ENCODE measurements around the gene PKP4. TPM values are rescaled to one million over a fixed set of nuclear protein-coding genes. Genes with fewer than 3 reads are reported as not detected.
A peak's percentile ranks its signal among the peaks of the same experiment; 100 is the strongest.

PKP4 gene
- total RNA-seq, 4 donors from 2014 or later = 58.2 to 115 (median 89.9) TPM

- Histone ChIP-seq H3K4me1 (peaks cover 0 to 9% (median 3%) of the 10 kb centered on the region in 3 donors), H3K4me3 (no peak overlapping the region), H3K27ac (no peak overlapping the region), H3K36me3 (no peaks in the 10 kb centered on the region), H3K9me3 (peaks cover 0 to 10% (median 0%) of the 10 kb centered on the region in 3 donors), H3K27me3 (no peaks in the 10 kb centered on the region)
- TF ChIP-seq, protein P1, sequence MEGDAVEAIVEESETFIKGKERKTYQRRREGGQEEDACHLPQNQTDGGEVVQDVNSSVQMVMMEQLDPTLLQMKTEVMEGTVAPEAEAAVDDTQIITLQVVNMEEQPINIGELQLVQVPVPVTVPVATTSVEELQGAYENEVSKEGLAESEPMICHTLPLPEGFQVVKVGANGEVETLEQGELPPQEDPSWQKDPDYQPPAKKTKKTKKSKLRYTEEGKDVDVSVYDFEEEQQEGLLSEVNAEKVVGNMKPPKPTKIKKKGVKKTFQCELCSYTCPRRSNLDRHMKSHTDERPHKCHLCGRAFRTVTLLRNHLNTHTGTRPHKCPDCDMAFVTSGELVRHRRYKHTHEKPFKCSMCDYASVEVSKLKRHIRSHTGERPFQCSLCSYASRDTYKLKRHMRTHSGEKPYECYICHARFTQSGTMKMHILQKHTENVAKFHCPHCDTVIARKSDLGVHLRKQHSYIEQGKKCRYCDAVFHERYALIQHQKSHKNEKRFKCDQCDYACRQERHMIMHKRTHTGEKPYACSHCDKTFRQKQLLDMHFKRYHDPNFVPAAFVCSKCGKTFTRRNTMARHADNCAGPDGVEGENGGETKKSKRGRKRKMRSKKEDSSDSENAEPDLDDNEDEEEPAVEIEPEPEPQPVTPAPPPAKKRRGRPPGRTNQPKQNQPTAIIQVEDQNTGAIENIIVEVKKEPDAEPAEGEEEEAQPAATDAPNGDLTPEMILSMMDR (IDR thresholded peaks at IDR 0.05) = no peak
- TF ChIP-seq EP300 (IDR thresholded peaks at IDR 0.05) = no peak
- no peak for TF ChIP-seq POLR2A (IDR thresholded peaks at IDR 0.05)
- TF ChIP-seq POLR2AphosphoS5 (IDR thresholded peaks at IDR 0.05) = no peak
- WGBS, 2 donors (ENCODE audit: low coverage in 1 of 2) = 97 to 99% methylated on average over 5 of the region's 5 CpGs
- ATAC-seq = no peak
Measured at GRCh38 chr2:158712791-158713522, 256.2 kb downstream of the PKP4 start.

DNA sequence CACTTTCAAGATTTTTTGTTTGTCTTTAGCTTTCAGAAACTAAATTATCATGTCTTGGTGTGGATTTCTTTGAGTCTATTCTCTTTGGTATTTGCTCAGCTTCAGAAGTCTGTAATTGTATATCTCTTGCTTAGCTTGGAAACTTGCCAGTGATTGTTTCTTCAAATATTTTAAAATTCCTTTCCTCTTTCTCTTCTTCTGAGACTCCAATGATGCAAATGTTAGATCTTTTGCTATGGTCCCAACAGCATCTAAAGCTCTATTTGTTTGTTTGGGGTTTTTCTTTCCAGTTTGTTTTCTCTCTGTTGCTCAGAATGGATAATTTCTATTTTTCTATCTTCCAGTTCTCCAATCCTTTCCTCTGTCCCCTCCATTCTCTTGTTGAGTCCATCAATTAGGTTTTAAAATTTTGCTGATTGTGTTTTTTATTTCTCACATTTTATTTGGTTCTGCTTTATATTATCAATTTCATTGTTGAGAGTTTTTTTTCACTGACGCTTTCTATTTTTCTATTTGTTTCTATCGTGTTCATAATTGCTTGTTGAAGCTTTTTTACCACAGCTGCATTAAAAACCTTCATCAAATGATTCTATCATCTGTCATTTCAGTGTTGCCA, 256.9 kb downstream of the PKP4 start:
- ATAC-seq = no peak
- TF ChIP-seq POLR2AphosphoS5 (IDR thresholded peaks at IDR 0.05) (no peak), POLR2A (IDR thresholded peaks at IDR 0.05) (no peak), EP300 (IDR thresholded peaks at IDR 0.05) (no peak)
- TF ChIP-seq, protein P1 (IDR thresholded peaks at IDR 0.05) = no peak
- H3K27ac ChIP-seq = no peak overlapping the region
- H3K4me1 ChIP-seq = peaks cover 0 to 9% (median 3%) of the 10 kb centered on the region in 3 donors
- no peak overlapping the region for H3K4me3 ChIP-seq
- no peaks in the 10 kb centered on the region for H3K27me3 ChIP-seq
- H3K36me3 ChIP-seq = no peaks in the 10 kb centered on the region
- WGBS, 2 donors (ENCODE audit: low coverage in 1 of 2) = 85 to 94% methylated on average over 2 of the region's 2 CpGs
- peaks cover 0 to 10% (median 0%) of the 10 kb centered on the region in 3 donors for H3K9me3 ChIP-seq

DNA sequence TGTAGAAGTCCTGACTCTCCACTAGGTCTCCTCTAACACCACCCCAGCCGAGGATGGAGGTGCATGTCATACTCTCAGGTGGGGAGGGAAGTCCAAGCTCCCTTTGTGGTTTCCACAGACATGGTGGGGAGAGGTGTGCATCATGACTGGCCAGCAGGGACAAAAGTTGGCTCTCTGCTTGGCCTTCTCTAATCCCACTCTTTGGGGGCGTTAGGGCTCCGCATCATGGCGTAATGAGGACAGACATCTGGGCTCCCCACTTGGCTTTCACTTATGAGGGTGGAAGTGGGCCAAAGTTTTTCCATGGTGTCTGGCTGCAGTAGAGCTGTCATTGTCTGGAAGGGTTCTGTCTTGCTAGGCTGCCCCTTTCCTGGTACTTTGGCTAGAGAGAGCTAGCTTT, 257.7 kb downstream of the PKP4 start:
- Histone ChIP-seq H3K36me3 (no peaks in the 10 kb centered on the region), H3K27ac (no peak overlapping the region), H3K4me1 (peaks cover 0 to 9% (median 3%) of the 10 kb centered on the region in 3 donors), H3K27me3 (no peaks in the 10 kb centered on the region), H3K9me3 (peaks cover 0 to 10% (median 0%) of the 10 kb centered on the region in 3 donors), H3K4me3 (no peak overlapping the region)
- no peak for TF ChIP-seq EP300 (IDR thresholded peaks at IDR 0.05)
- TF ChIP-seq POLR2A (IDR thresholded peaks at IDR 0.05) = no peak
- no peak for ATAC-seq
- WGBS, 2 donors (ENCODE audit: low coverage in 1 of 2) = 89% methylated on average over 3 of the region's 4 CpGs; no CpG with 5 or more reads in 1 of the 2 donors

DNA sequence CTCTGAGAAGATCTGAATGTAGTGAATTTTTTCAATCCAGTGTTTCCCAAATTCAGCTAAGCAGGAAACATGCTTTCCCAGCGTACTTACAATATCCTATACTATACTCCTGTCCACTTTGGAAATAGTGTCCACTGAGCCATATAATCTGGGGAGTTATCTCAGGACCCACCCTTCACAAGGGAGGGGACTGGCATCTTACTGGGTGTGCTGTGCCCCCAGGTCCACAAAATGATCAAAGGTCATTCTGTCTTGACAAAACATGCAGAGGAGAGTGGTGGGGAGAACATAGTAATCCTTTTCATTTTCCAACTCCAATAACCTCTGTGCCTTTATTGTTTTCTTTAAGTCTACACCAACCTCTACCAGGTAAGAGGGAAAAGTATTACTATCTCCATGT, 258.6 kb downstream of the PKP4 start:
- 100% methylated on average over 1 of the region's 1 CpG; no CpG with 5 or more reads in 1 of the 2 donors for WGBS, 2 donors (ENCODE audit: low coverage in 1 of 2)
- no peaks in the 10 kb centered on the region for H3K36me3 ChIP-seq
- H3K4me3 ChIP-seq = no peak overlapping the region
- peaks cover 0 to 9% (median 3%) of the 10 kb centered on the region in 3 donors for H3K4me1 ChIP-seq
- H3K9me3 ChIP-seq = peaks cover 0 to 10% (median 0%) of the 10 kb centered on the region in 3 donors
- no peaks in the 10 kb centered on the region for H3K27me3 ChIP-seq
- H3K27ac ChIP-seq = peak overlapping the region in 3 of 4 donors; percentile 24 to 55 (median 39)
- TF ChIP-seq, protein P1 (IDR thresholded peaks at IDR 0.05) = no peak
- no peak for TF ChIP-seq EP300 (IDR thresholded peaks at IDR 0.05)
- TF ChIP-seq POLR2A (IDR thresholded peaks at IDR 0.05) = no peak
- no peak for TF ChIP-seq POLR2AphosphoS5 (IDR thresholded peaks at IDR 0.05)
- no peak for ATAC-seq

GRCh38 chr2:158716121-158716791, 259.5 kb downstream of the PKP4 start:
- no peak overlapping the region for H3K4me3 ChIP-seq
- WGBS, 2 donors (ENCODE audit: low coverage in 1 of 2) = 20 to 47% methylated on average over 1 to 5 of the region's 5 CpGs
- no peaks in the 10 kb centered on the region for H3K36me3 ChIP-seq
- peak overlapping the region in 2 of 4 donors; percentile 57 to 72 for H3K27ac ChIP-seq
- peaks cover 0 to 10% (median 0%) of the 10 kb centered on the region in 3 donors for H3K9me3 ChIP-seq
- ATAC-seq = peak; percentile 48
- peaks cover 0 to 9% (median 3%) of the 10 kb centered on the region in 3 donors for H3K4me1 ChIP-seq
- TF ChIP-seq, protein P1 (IDR thresholded peaks at IDR 0.05) = no peak
- TF ChIP-seq EP300 (IDR thresholded peaks at IDR 0.05) = no peak
- TF ChIP-seq POLR2A (IDR thresholded peaks at IDR 0.05) = no peak
- peak; percentile 31 for TF ChIP-seq POLR2AphosphoS5 (IDR thresholded peaks at IDR 0.05)
- peaks cover 3% of the 10 kb centered on the region for H3K27me3 ChIP-seq
